ENCODE data around the gene KIT.

The KIT gene

GRCh38 chr4:54708339-54709279 is 50.9 kb downstream of the KIT start:
- DNase-seq: no peak

- DNase-seq: no peak
Measured at GRCh38 chr4:54709400-54709799, 51.6 kb downstream of the KIT start.

GRCh38 chr4:54712206-54712605 is 54.4 kb downstream of the KIT start:
- no peak for DNase-seq

- DNase-seq: no peak
Measured at GRCh38 chr4:54714631-54715030, 56.9 kb downstream of the KIT start.

GRCh38 chr4:54716478-54717065 is 58.8 kb downstream of the KIT start:
- DNase-seq: no peak

- DNase-seq: no peak
Measured at GRCh38 chr4:54717694-54718093, 59.9 kb downstream of the KIT start.

- no peak for DNase-seq
Measured at GRCh38 chr4:54719378-54719777, 61.6 kb downstream of the KIT start.

GRCh38 chr4:54723220-54723619 is 65.5 kb downstream of the KIT start:
- no peak for DNase-seq

- DNase-seq: no peak
Measured at GRCh38 chr4:54723820-54724219, 66.1 kb downstream of the KIT start.

- DNase-seq: no peak
Measured at GRCh38 chr4:54726907-54727306, 69.2 kb downstream of the KIT start.

GRCh38 chr4:54727346-54727745 is 69.6 kb downstream of the KIT start:
- DNase-seq: no peak

- no peak for DNase-seq
Measured at GRCh38 chr4:54728368-54728767, 70.6 kb downstream of the KIT start.

GRCh38 chr4:54729256-54729655 is 71.5 kb downstream of the KIT start:
- no peak for DNase-seq

- DNase-seq: no peak
Measured at GRCh38 chr4:54730581-54730980, 72.8 kb downstream of the KIT start.

- no peak for DNase-seq
Measured at GRCh38 chr4:54731552-54731951, 73.8 kb downstream of the KIT start.

GRCh38 chr4:54731976-54732375 is 74.2 kb downstream of the KIT start:
- no peak for DNase-seq

- DNase-seq: no peak
Measured at GRCh38 chr4:54737421-54737820, 79.7 kb downstream of the KIT start.

- DNase-seq: no peak
Measured at GRCh38 chr4:54741202-54741601, 83.4 kb downstream of the KIT start.

GRCh38 chr4:54742636-54743399 is 85.1 kb downstream of the KIT start:
- DNase-seq: no peak

GRCh38 chr4:54743562-54743961 is 85.8 kb downstream of the KIT start:
- no peak for DNase-seq

GRCh38 chr4:54744487-54744886 is 86.7 kb downstream of the KIT start:
- no peak for DNase-seq

- DNase-seq: no peak
Measured at GRCh38 chr4:54745031-54745770, 87.4 kb downstream of the KIT start.

GRCh38 chr4:54746218-54746617 is 88.5 kb downstream of the KIT start:
- no peak for DNase-seq
